ENCODE data around the gene ZSCAN23.

- TF ChIP-seq CTCF (IDR thresholded peaks at IDR 0.05) (no peak), EZH2phosphoT487 (IDR thresholded peaks at IDR 0.05) (no peak), EZH2 (IDR thresholded peaks at IDR 0.05) (no peak)
Measured at GRCh38 chr6:28436404-28436803, 6.9 kb downstream of the ZSCAN23 start.

All from neural progenitor cell (in vitro differentiated cells).